Measurements from ENCODE around the gene PTPRN. TPM values are rescaled to one million over a fixed set of nuclear protein-coding genes. Genes with fewer than 3 reads are reported as not detected.

PTPRN gene
- total and polyA plus RNA-seq, 2 of the 8 experiments (the other 6 are each of a cell fraction or from before 2014, with no cell fraction given), result 5.4 to 8.2 TPM

- Histone ChIP-seq H3K4me3 (ENCODE audit: extremely low read depth in 1 of 4, insufficient read depth in 2 of 4, low read depth in 3 of 4, low read length in 4 of 4) (peak within 1 kb of the TSS; percentile 74 to 81 (median 80)), H3K36me3 (ENCODE audit: control insufficient read depth in 2 of 4, insufficient read depth in 4 of 4, low read length in 3 of 4) (peaks cover 0 to 7% (median 3%) of the 10 kb centered on the region in 4 experiments; a peak in 5 of 8 replicates), H2BK15ac (ENCODE audit: low read length) (no peak within 1 kb of the TSS), H3K56ac (replicated peaks; ENCODE audit: insufficient read length, low read depth, low read length) (peak within 1 kb of the TSS; percentile 79), H3K79me1 (ENCODE audit: low read depth, low read length) (0 out of 2 replicates have a peak, but pooled peaks cover 5% of the 10 kb centered on the region), H3K79me2 (ENCODE audit: control insufficient read depth in 1 of 2, insufficient read depth in 2 of 2, low read length in 2 of 2) (peaks cover 0 to 5% of the 10 kb centered on the region in 2 experiments; a peak in 1 of 4 replicates), H2AK5ac (ENCODE audit: low read depth, low read length) (peak within 1 kb of the TSS; percentile 70; the same call in 1 of the 2 replicates), H3K9ac (replicated peaks in 1 of 4; ENCODE audit: extremely low read depth in 1 of 4, low read depth in 3 of 4, low read length in 3 of 4) (peak within 1 kb of the TSS; percentile 91 to 99 (median 94)), H3K23ac (ENCODE audit: insufficient read length) (no peak within 1 kb of the TSS), H3K14ac (ENCODE audit: insufficient read length) (no peak within 1 kb of the TSS), H4K8ac (ENCODE audit: extremely low read depth, insufficient read depth, low read length) (peak within 1 kb of the TSS; percentile 100), H3K4ac (replicated peaks; ENCODE audit: insufficient read length, low read depth, low read length) (peak within 1 kb of the TSS; percentile 85), H3K18ac (ENCODE audit: extremely low read depth, low read length) (peak within 1 kb of the TSS; percentile 93), H3K4me2 (ENCODE audit: insufficient read depth in 1 of 2, low read depth in 2 of 2, low read length in 2 of 2) (peak within 1 kb of the TSS; percentile 91 to 98), H2AFZ (ENCODE audit: low read length) (peak within 1 kb of the TSS; percentile 47; the same call in 1 of the 2 replicates), H3K27ac (ENCODE audit: low read depth, low read length) (peak within 1 kb of the TSS; percentile 91), H3K23me2 (ENCODE audit: low read depth, low read length) (peaks cover 8% of the 10 kb centered on the region), H4K91ac (replicated peaks; ENCODE audit: insufficient read length, low read length) (peak within 1 kb of the TSS; percentile 83), H4K20me1 (replicated peaks in 1 of 2; ENCODE audit: control insufficient read depth in 1 of 2, insufficient read depth in 2 of 2, low read length in 2 of 2) (no peaks in the 10 kb centered on the region), H2BK120ac (replicated peaks; ENCODE audit: low read depth, low read length) (no peak within 1 kb of the TSS), H3K27me3 (replicated peaks in 1 of 4; ENCODE audit: control insufficient read depth in 3 of 4, extremely low read depth in 1 of 4, insufficient read depth in 3 of 4, low read length in 3 of 4) (no peaks in the 10 kb centered on the region), H4K5ac (ENCODE audit: insufficient read length, low read depth, low read length) (peak within 1 kb of the TSS; percentile 97), H3K9me3 (ENCODE audit: insufficient read depth in 2 of 2, low read depth in 1 of 2, low read length in 1 of 2) (no peaks in the 10 kb centered on the region), H2BK5ac (ENCODE audit: low read depth, low read length) (peak within 1 kb of the TSS; percentile 96), H2BK20ac (ENCODE audit: low read length) (no peak within 1 kb of the TSS), H3K4me1 (replicated peaks in 1 of 4; ENCODE audit: control insufficient read depth in 3 of 4, insufficient read depth in 4 of 4, low read length in 3 of 4) (peaks cover 0 to 5% (median 3%) of the 10 kb centered on the region in 4 experiments; a peak in 3 of 7 replicates), H2BK12ac (ENCODE audit: low read depth, low read length) (peak within 1 kb of the TSS; percentile 90; the same call in 1 of the 2 replicates)
- ChIA-PET POLR2A (ENCODE audit: partially characterized antibody) (interaction anchor here (1.0 to 14.9 kb wide), 25 partner anchors 9 to 143 kb away, joined by 3 to 190 read pairs (median 4); partner anchors contain the start of genes ABCB6, ANKZF1, ATG9A and CNPPD1), CTCF (ENCODE audit: partially characterized antibody) (interaction anchor here (0.6 to 3.0 kb wide), 19 partner anchors 9 to 296 kb away, joined by 3 to 24 read pairs (median 4); partner anchors contain the start of genes ANKZF1, ATG9A, DNAJB2 and NHEJ1)
- peak in 1 of 2 experiments; percentile 98 for DNase-seq (ENCODE audit: low read depth in 1 of 2, low spot score in 2 of 2)
- 6% methylated on average over 38 of the region's 46 CpGs; no CpG with 5 or more reads in 1 of the 2 experiments for WGBS, 2 experiments (ENCODE audit: extremely low coverage in 1 of 2, insufficient coverage in 1 of 2, insufficient read length in 1 of 2, insufficient replicate concordance in 2 of 2, low coverage in 1 of 2, low lambda C conversion rate in 2 of 2, missing lambda C conversion rate in 1 of 2)
- no peak for FAIRE-seq
- TF ChIP-seq KDM1A (IDR thresholded peaks at IDR 0.05; ENCODE audit: borderline replicate concordance, low read length) (peak; percentile 48; the same call in 1 of the 2 replicates), HDAC2 (IDR thresholded peaks at IDR 0.05; ENCODE audit: borderline replicate concordance in 1 of 2, low read depth in 2 of 2, low read length in 2 of 2) (0 out of 4 replicates have a peak, but pooled peaks of 1 of the 2 experiments have one; percentile 71), EP300 (IDR thresholded peaks at IDR 0.05; ENCODE audit: borderline replicate concordance in 1 of 2, low read depth in 2 of 2, low read length in 2 of 2) (no peak), SIX5 (IDR thresholded peaks at IDR 0.05; ENCODE audit: low read depth, low read length) (no peak), RXRA (IDR thresholded peaks at IDR 0.05; ENCODE audit: insufficient read depth, low read depth, low read length) (no peak), SP2 (IDR thresholded peaks at IDR 0.05; ENCODE audit: low read length) (no peak), TAF7 (optimal IDR thresholded peaks at IDR 0.05; ENCODE audit: borderline replicate concordance, low read depth, low read length) (peak; percentile 74), CBX5 (IDR thresholded peaks at IDR 0.05; ENCODE audit: low read depth, low read length) (no peak), E2F6 (IDR thresholded peaks at IDR 0.05) (no peak)
Measured at GRCh38 chr2:219245148-219245898, 63.9 kb downstream of the PTPRN start, which contains the start of the genes GLB1L and STK16. TSS of gene GLB1L (minus strand) at chr2:219245444. CDS start at chr2:219243573, 1,871 bp downstream. TSS of gene STK16 (plus strand) at chr2:219245479. CDS start at chr2:219246000, 521 bp downstream.
